ENCODE results near the gene TPCN2.
A peak's percentile ranks its signal among the peaks of the same experiment; 100 is the strongest.

TPCN2 gene

DNA sequence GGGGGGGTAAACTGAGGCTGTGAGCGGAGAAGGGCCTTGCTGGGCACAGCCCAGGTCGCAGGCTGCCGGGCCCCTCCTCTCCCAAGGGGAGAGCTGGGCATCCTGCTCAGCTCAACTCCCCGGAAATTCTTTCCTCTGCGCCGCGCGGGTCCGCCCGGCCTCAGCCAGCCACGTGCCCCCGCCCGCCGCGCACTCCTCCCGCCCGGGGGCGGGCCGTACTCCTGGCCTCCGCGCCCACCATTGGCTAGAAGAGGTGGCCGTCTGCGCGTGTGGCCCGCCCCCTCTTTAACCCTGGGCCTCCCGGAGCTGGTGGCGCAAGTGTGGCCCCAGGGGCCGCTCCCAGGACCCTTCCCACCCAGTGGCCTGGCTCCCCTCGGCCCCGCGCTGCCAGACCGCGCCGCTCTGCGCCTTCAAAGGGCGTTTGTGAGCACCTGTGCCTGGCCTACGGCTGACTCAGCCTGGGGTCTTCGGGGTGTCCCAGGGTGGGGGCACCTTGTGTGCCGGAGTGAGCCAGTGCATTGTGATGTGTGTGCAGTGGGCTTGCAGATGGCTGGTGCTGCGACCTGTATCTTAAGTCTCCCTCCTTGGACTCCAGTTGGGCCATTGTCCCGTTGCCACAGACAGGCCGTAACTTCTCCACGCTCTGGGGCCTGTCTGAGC lies 37.6 kb upstream of the TPCN2 start:
- peak; percentile 85 for DNase-seq (ENCODE audit: low spot score)

DNA sequence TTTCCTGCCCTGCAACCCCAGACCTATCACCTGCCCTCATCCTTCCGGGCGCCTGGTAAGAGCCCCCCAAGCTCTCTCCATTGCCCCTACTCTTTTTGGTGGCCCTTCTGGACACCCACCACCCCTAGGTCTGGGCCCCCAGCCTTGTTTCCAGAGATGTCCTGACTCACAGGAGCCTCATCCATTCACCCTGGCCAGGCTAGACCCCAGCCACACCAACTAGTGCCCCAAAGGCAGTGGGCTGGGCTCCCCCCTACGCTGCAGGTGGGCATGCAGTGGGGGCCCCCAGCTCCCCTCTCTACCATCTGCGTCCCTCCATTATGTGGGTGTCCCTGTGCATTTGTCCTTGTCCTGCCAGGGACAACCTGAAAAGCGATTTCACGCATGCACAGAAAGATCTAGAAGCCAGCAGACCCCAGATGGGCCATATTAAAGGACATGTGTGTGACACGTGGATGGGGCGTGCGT lies 37.1 kb upstream of the TPCN2 start:
- DNase-seq (ENCODE audit: low spot score) = no peak

DNA sequence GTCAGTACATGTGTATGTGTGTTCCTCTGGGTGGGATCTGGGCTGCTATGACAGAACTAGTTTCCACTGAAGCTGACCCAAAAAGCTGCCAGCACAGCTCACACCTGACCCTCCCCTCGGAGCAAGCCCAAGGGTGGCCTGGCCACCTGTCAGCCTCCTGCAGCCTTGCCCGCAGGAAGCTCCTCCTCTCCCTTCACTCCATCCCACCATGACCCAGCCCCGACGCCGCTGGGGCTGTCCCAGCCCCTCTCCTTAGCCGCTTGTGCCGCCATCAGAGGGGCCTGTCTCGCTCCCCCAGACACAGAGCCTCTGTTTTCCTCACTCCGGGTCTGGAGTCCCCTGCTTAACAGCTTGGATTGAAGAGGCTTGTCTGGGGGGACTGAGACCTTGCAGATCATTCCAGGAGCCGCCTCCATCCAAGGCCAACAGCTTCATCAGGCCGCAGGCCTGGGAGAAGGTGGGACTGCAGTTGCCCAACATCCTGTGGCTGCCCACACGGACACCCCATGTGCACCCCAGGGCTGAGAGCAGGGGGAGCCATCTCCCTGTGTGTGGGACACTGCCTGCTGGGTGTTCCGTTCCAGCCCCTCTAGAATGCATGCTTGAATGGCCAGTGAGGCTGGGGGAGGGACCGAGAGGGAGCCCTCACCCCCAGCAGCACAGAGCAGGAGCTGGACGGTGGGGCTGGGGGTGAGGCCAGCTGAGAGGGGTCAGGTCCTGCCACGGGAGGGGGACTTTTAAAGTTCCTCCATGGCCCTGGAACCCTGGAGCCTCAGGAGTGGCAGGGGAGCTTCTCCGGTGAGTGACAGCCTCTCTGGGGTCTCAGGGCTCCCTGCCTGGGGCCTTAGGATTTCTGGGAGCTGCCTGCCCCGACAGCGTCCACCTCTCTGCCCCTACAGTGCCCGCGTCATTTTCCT lies 36.4 kb upstream of the TPCN2 start:
- no peak for DNase-seq (ENCODE audit: low spot score)

DNA sequence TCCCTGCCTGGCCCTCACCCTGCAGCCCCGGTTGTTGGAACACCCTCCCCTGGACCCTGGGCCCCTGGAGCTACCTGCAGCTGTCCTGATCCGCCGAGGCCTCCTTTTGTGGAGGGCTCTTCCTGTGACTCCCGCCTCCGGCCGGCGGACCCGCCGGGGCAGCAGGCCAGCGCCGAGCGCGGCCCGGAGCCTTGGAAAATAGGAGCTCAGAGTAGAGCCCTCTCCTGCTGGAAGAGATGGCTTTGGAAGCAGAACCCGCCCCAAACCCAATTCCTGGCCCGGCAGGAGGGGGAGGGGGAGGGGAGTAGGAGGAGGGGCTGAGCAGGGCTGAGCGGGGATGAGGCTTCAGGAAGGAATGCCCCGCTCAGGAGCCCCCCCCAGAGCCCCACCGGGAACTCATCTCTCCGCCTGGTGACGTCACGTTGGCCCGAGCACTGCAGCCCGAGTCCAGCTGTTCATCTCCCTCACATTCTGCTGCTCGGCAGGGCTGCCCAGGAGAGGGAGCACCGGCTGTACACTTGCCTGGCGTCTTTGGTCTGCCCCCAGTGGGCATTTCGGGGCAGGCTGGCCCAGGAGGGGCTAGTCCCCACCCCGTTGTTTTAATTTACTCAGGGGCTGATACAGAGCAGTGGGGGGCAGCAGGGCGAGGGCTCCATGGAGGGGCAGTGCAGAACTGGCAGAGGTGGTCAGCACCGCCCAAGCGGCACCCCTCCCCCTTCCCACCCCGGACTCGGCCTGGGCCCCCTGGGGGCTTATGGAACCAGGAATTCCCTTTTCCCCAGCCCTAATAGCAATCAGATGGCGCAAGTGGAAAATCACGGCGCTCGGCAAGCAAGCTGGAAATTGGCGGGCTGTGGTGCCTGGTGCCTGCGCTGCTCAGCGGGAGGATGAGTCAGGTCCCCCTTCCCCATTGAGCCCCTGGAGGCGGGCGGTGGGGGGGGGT lies 35.5 kb upstream of the TPCN2 start, which contains the start of gene MRGPRF:
Gene MRGPRF (minus strand): TSS at position 238 of the 943 bp plus-strand sequence. CDS start 3,345 bp downstream, outside the sequence.
- peak; percentile 41 for DNase-seq (ENCODE audit: low spot score)

DNA sequence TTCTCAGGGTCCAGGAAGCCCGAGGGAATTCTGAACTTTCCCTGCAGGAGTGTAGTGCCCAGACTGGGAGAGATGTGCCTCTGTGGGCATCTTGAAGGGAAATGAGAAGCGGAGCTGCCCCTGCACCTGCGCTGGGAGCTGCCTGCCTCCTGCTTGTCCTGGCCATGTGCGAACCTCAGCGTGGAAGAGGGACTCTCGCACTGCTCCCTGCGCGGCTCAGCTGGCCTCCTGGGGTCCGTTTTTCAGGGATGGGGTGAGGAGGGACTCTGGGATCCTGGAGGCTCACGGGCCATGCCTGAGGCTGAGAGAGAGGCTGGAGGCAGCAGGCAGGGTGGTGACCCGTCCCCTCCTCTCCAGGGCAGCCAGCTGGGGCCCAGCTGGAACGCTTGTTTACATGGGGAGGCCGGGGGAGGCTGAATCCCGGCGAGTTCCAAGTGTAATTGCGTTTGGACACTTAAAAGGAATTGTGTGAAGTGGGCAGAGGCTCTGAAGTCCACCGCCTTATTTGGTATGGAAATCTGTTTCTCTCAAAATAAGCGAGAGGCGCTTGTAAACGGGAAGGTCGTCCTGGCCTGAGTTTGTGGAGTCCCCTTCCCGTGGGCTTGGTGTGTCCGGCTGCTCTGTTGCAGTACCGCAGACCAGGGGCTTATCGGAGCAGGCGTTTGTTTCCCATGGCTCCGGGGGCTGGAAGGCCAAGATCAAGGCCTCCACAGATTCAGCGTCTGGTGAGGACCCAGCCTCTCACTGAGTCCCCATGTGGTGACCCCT lies 34.5 kb upstream of the TPCN2 start:
- DNase-seq (ENCODE audit: low spot score) = no peak

DNA sequence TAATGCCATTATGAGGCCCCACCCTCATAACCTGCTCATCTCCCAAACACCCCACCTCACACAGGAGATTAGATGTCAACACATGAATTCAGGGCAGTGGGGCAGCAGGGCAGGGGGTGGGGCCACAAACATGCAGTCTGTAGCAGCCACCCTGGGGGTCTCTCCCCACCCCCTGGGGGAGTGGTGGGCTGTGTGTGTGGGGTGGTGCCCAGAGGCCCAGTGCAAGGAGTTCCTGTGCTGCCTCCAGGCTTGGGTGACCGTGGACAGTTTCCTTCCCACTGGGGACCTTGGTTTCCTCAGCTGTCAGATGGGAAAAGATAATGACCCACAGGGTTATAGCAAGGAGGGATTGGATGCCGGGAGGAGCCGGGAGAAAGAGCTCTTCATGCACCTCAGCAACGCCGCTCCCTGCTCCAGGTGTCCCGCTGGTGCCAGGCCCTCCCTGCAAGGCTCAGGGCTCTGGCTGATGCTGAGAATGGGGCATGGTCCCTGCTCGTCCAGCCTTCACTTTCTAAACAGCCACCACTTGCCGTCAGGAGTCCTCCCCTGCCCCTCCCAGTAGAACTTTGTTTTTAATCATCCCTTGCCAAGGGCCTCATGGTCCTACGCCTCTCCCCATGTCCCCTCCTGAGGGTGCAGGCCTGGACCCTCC lies 33.7 kb upstream of the TPCN2 start:
- DNase-seq (ENCODE audit: low spot score) = no peak

DNA sequence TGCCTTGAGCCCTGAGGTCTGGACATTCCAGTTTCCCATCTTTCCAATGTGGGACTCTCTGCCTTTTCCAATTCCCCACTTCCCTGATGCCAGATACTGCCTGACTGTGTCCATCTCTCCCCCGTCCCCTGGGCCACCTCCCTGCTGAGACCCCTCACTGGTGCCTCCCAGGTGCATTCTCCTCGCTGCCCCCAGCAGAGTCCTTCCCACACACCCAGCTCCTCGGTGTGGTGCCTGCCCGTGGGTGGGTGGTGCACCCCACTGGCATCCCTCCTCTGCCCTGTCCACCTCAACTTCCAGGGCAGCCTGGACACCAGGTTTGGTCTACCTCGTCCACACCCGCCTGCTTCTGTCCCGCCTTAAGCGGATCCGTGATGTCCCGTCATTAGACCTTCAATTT lies 30.8 kb upstream of the TPCN2 start:
- no peak for DNase-seq (ENCODE audit: low spot score)

DNA sequence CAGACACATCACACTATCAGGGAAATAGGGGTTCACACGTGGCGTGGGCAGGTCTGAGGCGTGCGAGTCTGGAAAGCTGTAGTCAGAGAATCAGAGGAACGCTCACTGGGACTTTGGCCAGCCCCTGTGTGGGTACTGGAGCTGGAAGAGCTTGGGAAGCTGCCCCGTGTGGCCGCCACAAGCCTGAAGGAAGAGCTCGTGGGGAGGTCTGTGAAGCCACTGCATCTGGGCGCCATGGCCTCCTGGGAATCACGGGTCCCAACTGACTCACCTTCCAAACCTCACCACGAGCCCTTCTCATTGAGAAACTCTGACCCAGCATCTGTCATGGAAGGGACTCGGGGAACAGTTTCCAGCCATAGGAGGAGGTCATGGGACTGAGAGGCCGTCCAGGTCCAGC lies 29.8 kb upstream of the TPCN2 start:
- peak; percentile 18 for DNase-seq (ENCODE audit: low spot score)

DNA sequence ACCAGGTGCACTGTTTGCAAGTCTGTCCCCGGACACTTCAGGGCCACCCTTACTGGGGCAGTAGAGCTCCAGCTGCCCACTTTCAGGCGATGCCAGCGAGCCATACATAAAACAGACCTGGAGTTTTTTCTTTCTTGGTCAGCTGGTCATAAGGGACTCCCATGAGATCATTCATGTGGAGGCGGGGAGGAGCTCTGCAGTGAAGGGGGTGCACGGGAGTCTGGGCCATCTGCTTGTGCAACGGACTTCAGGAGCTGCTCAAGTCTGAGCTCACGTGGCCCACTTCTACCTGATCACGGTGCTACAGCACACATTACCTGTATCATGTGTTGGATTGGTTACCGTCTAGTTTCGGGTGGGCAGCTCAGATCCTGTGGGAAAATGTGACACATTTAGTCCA lies 26.5 kb upstream of the TPCN2 start:
- DNase-seq (ENCODE audit: low spot score) = no peak

DNA sequence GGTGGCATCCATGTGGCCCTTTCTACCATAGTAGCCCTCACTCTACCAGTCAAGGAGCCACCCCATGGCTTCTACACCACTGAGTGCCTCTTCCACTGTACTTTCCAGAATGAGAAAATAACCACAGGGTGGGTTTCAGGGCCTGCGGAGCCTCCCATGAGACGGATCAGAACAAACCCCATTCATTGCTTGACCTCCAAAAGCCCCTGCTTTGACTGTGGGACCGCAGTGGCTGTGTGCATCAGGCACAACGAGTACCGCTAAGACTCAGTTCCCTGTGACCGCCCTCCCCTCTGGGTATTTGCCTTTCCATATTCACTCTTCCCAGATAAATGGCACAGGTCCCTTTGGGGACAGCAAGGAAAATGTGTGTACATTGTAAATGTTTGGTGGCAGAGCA lies 24.2 kb upstream of the TPCN2 start:
- DNase-seq (ENCODE audit: low spot score) = no peak

DNA sequence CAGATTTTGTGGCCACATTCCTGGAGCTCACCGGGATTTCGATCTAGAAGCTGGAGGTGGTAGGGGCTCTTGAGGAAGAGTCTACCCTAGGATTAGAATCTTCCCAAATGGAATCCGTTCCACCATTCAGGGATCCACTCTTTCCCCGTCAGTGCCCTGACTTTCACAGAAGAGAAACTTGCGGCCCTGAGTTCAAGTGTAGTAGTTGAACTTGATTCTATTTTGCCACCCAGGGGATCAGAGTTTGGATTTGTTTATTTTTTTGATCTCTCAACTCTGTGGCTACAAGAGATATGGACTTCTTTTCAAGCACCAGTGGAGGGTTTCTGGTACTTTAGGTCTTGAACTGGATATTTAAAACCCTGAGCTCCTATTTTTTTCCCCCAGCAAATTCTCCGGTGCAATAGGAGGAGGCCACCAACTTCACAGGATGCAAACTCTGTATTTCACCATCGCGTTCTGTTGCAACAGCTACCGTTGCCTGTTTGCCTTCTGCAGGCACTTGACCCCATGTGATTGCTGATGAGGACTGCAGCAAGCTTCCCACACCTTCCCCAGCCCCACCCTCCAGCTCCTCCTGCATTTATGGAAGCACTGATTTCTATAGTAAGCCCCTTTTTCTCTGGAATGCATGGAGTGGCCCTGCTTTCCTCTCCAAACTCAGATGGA lies 20.9 kb upstream of the TPCN2 start:
- DNase-seq (ENCODE audit: low spot score) = no peak

DNA sequence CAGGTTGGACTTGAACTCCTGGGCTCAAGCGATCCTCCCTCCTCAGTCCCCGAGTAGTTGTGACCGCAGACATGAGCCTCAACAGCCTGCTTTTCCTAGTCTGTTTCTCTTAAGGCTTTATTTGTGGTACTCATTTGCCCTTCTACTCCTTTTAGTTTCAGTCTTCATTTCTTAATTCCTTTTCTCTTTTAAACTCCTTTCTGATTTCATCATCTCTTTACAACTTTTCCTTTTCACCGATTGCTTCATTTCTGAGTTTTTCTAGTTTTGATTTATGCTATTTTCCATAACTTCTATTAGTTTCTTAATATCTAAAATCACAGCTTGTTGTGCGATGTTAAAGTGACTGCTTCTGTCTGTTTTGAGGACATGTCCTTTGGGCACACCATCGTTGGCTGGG lies 18.4 kb upstream of the TPCN2 start:
- no peak for DNase-seq (ENCODE audit: low spot score)

DNA sequence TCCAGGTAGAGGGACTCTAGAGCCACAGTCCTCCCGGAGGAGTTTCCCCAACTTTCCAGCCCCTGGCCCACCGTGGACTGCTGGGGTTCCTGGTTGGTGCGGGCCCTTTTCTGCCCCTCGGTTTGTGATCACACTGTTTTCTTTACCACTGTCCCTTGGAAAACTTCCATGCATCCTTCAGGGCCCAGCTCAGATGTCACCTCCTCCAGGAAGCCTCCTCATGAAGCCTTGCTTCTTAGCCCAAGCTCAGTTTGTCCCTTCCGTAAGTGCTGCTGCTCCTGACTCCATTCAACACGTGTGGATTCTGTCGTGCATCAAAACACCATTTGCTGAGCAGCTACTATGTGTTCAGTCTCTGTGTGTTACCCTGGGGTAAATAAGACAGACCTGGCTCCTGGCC lies 15.9 kb upstream of the TPCN2 start:
- no peak for DNase-seq (ENCODE audit: low spot score)

DNA sequence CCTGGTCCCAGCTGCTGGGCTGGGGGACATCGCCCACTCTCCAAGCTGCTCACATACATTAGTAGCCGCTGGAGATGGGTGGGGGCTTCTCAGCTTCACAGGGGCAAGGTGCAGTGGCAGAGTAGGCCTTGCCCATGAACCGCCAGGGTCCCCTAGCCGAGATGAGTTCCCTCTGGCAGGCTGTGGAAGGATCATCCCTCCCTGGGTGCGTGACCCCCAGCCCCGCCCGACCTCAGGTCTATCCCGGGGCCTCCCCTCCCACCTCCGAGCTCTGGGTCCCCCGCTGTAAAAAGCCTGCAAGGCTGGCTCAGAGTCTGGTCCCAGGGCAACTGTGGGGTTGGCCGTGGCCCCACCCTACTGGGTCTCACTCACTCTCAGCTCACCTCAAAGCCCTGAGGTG lies 15.3 kb upstream of the TPCN2 start:
- no peak for DNase-seq (ENCODE audit: low spot score)

DNA sequence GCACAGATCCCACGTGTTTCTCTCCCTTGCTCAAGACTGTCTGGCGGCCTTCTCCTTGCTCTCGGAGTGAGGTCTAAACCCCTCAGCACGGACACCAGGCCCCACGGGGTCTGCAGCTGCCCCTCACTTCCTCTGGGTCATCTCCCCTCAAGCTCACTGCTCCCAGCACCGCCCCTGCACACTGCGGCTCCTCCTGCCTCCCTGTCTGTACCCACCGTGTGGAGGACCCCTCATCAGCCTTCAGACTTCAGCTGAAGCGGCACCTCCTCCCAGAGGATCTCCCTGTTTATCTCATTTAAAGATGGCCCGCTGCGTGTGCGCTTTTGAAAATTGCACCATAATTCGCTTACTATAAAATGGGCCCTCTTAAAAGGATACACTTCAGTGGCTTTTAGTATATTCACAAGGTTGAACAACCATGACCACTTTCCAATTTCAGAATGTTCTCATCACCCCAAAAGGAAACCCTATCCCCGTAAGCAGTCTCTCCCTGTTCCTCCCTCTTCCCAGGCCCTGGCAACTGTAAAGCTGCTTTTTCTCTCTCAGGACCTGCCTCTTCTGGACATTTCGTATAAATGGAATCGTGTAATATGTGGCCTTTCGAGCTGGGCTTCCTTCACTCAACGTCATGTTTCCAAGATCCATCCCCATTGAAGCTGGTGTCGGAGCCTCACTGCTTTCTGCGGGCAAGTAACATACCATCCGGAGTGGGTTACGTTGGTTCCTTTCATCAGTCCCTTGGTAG lies 14.4 kb upstream of the TPCN2 start:
- DNase-seq (ENCODE audit: low spot score) = no peak

DNA sequence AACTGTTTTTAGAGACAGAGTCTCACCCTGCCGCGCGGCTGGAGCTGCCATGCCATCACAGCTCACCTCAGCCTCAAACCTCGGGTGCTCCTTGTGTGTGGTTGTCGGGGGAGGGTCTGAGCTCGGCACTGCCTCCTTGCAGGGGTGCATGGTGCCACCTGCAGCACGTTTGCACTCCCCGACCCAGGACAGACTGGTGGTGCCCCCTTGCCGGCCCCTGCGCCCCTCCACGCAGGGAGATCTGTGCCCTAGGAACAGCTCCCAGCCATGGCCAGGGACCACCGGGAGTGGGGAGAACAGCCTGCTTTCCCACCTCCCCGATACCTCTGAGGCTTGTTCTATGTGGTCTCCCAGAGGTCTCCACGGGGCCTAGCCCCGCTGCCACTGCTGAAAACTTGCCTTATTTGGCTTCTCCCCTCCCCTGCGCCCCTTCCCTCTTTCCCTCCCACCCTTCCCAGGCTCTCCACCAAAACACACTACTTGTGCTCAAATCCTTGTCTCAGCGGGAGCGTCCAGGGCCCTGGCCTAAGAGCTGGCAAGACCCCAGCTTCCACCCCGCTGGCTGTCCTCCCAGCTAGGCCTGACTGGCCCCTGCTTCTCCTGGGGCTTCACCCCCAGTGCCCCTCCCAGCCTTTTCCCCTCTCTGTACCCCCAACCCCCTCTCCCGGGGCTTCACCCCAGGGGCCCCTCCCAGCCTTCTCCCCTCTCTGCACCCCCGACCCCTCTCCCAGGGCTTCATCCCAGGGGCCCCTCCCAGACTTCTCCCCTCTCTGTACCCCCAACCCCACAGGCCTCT lies 13.4 kb upstream of the TPCN2 start:
- DNase-seq (ENCODE audit: low spot score) = no peak

DNA sequence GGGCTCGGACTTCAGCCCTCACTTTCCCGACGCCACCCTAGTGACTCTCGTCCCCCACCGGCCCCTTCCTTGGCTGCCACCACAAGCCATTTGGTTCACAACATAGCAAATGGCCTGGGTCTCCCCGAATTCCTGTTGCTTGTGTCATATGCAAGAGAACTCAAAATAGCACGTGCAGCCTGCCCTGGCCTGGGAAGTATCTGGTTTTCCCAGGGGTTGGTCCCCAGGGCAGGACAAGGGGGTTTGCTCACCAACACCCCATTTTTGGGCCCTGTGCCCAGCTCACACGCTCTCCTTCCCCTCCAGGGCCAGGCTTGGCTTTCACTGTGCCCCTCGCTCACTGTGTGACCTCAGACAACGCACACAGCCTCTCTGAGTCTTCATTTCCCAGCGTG lies 12.8 kb upstream of the TPCN2 start:
- no peak for DNase-seq (ENCODE audit: low spot score)

DNA sequence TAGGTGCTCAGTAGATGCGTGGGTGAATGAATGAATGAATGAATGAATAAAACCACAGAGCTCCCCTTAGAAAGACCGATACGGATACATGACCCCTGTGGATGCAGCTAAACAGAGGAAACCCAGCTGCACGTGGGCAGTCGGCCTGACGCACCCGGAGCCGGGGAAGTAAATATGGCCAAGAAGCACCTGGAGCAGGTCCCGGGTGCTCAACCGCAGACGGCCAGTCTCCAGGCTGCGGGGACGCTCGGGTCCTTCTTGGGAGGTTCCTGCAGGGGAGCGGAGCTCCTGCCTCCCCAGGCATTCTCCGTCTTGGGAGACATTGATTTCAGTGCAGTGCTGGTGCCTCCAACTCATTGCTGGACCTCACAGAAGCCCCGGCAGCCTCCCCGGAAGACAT lies 11.7 kb upstream of the TPCN2 start:
- no peak for DNase-seq (ENCODE audit: low spot score)

DNA sequence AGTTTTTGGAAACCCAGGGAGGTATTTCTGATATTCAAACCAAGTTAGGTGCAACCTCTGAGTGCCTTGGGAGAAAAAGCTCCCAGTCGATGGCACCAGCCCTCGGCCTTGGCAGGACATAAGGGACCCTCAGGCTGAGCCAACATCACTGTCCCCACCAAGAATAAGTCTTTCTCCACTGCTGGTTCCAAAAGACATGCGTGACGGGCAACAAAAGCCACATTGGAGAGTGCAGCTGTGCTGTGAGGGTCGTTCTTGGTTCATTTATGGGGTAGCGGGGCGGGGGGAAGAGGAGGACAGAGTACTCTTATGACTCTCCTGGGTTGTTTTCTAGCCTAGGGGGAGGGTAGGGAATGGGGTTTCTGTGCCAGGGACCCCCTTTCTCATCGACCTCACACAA lies 11.2 kb upstream of the TPCN2 start:
- no peak for DNase-seq (ENCODE audit: low spot score)

All from kidney tubule cell (primary cell).